Activated CD4-positive, alpha-beta T cell treated with anti-CD3 and anti-CD28 coated beads for 36 hours (primary cell): ENCODE measurements around the gene GP5. TPM values are rescaled to one million over a fixed set of nuclear protein-coding genes. Genes with fewer than 3 reads are reported as not detected.

Experiments used
- ATAC-seq: fragments of 200-7000 bp; cut with Tn5 transposase; one replicate; pipeline ENCODE4 v1.10.0; 2021; ENCODE audit warnings: mild to moderate bottlenecking, moderate library complexity
- CTCF ChIA-PET: fragments of 350-600 bp; sonication (Branson Sonifier 250); formaldehyde crosslinking; loops from one replicate; lab custom pipeline; 2021; ENCODE audit warnings: antibody characterized with exemption; lab: Charles Lee
- POLR2A ChIA-PET: fragments of 350-600 bp; sonication (Branson Sonifier 250); formaldehyde crosslinking; loops from one replicate; lab custom pipeline; 2021; ENCODE audit warnings: antibody characterized with exemption, inconsistent platforms; lab: Charles Lee
- DNase-seq: peaks from one replicate; pipeline ENCODE4 v3.0.0-alpha.2; 2020
- H3K27ac Mint-ChIP-seq: one replicate; pipeline ENCODE4 v1.8.0; 2021; ENCODE audit warnings: mixed read lengths
- H3K27me3 Mint-ChIP-seq: one replicate; pipeline ENCODE4 v1.8.0; 2021; ENCODE audit warnings: mixed read lengths
- H3K36me3 Mint-ChIP-seq: one replicate; pipeline ENCODE4 v1.8.0; 2021; ENCODE audit warnings: low read depth, mixed read lengths
- H3K4me1 Mint-ChIP-seq: one replicate; pipeline ENCODE4 v1.8.0; 2021; ENCODE audit warnings: mixed read lengths
- H3K4me3 Mint-ChIP-seq: one replicate; pipeline ENCODE4 v1.8.0; 2021; ENCODE audit warnings: mild to moderate bottlenecking, moderate library complexity, mixed read lengths
- H3K9me3 Mint-ChIP-seq: one replicate; pipeline ENCODE4 v1.8.0; 2021; ENCODE audit warnings: low read depth, mixed read lengths
- intact Hi-C, 2 experiments: fragments of 100-400 bp; cut with DNase I in 1 of 2; cut with micrococcal nuclease in 1 of 2; formaldehyde crosslinking; loops; one replicate each; pipeline versions ENCODE4 v1.14.2 to v1.15.1; 2022 to 2024; cut with DNase I, micrococcal nuclease
- total RNA-seq, 2 experiments: library from RNA; stranded (reverse); gene quantifications; one replicate each; pipeline ENCODE4 v1.2.3, GENCODE V29; 2021

Gene GP5
- total RNA-seq, 2 experiments from 2014 or later, result 0.37 to 0.39 TPM

GRCh38 chr3:194386648-194387047 lies 12.4 kb downstream of the GP5 start:
- H3K4me1 Mint-ChIP-seq, result no peaks in the 10 kb centered on the region
- H3K36me3 Mint-ChIP-seq, result no peaks in the 10 kb centered on the region
- DNase-seq (no peak), ATAC-seq (no peak)
- POLR2A ChIA-PET, result no interaction called here
- CTCF ChIA-PET, result interaction anchor here (0.8 to 1.2 kb wide), 2 partner anchors 12 to 43 kb away, joined by 3 read pairs; no protein-coding TSS in a partner anchor
- no peaks in the 10 kb centered on the region for H3K27me3 Mint-ChIP-seq
- intact Hi-C loops, result no loop called here
- H3K9me3 Mint-ChIP-seq, result peaks cover 5% of the 10 kb centered on the region
- H3K27ac Mint-ChIP-seq, result no peak overlapping the region
- no peak overlapping the region for H3K4me3 Mint-ChIP-seq

GRCh38 chr3:194386066-194386465 lies 13.0 kb downstream of the GP5 start:
- ChIA-PET CTCF (interaction anchor here (0.7 to 1.2 kb wide), 3 partner anchors 12 to 841 kb away, joined by 3 read pairs; no protein-coding TSS in a partner anchor), POLR2A (interaction anchor here (0.6 kb wide), 1 partner anchor 1014 kb away, joined by 4 read pairs; no protein-coding TSS in a partner anchor)
- Mint-ChIP-seq H3K27me3 (no peaks in the 10 kb centered on the region), H3K27ac (no peak overlapping the region), H3K9me3 (peaks cover 3% of the 10 kb centered on the region), H3K4me3 (no peak overlapping the region), H3K4me1 (no peaks in the 10 kb centered on the region), H3K36me3 (no peaks in the 10 kb centered on the region)
- DNase-seq (no peak), ATAC-seq (no peak)
- intact Hi-C loops, result no loop called here

GRCh38 chr3:194384569-194385001 lies 14.5 kb downstream of the GP5 start:
- CTCF ChIA-PET, result no interaction called here
- intact Hi-C loops, result no loop called here

GRCh38 chr3:194384156-194384555 lies 14.9 kb downstream of the GP5 start:
- ChIA-PET CTCF (no interaction called here), POLR2A (no interaction called here)
- no peaks in the 10 kb centered on the region for H3K27me3 Mint-ChIP-seq
- DNase-seq (no peak), ATAC-seq (no peak)
- H3K9me3 Mint-ChIP-seq, result no peaks in the 10 kb centered on the region
- H3K27ac Mint-ChIP-seq, result no peak overlapping the region
- no peaks in the 10 kb centered on the region for H3K4me1 Mint-ChIP-seq
- intact Hi-C loops, result no loop called here
- H3K36me3 Mint-ChIP-seq, result no peaks in the 10 kb centered on the region
- no peak overlapping the region for H3K4me3 Mint-ChIP-seq

More at GRCh38 chr3:194384569-194385001, 14.5 kb downstream of the GP5 start:
- DNase-seq (no peak), ATAC-seq (no peak)
- POLR2A ChIA-PET, result no interaction called here
- H3K9me3 Mint-ChIP-seq, result no peaks in the 10 kb centered on the region
- no peaks in the 10 kb centered on the region for H3K27me3 Mint-ChIP-seq
- no peaks in the 10 kb centered on the region for H3K36me3 Mint-ChIP-seq
- H3K4me3 Mint-ChIP-seq, result no peak overlapping the region
- no peak overlapping the region for H3K27ac Mint-ChIP-seq
- no peaks in the 10 kb centered on the region for H3K4me1 Mint-ChIP-seq

- Mint-ChIP-seq H3K36me3 (no peaks in the 10 kb centered on the region), H3K27me3 (peaks cover 3% of the 10 kb centered on the region), H3K27ac (no peak overlapping the region), H3K4me1 (no peaks in the 10 kb centered on the region), H3K4me3 (no peak overlapping the region), H3K9me3 (no peaks in the 10 kb centered on the region)
- ATAC-seq (no peak), DNase-seq (no peak)
- ChIA-PET POLR2A (no interaction called here), CTCF (interaction anchor here (0.5 to 1.1 kb wide), 3 partner anchors 12 to 201 kb away, joined by 3 read pairs; no protein-coding TSS in a partner anchor)
- intact Hi-C loops, result no loop called here
Observed at GRCh38 chr3:194383276-194383940, 15.7 kb downstream of the GP5 start.

- ATAC-seq (no peak), DNase-seq (no peak)
- H3K36me3 Mint-ChIP-seq, result no peaks in the 10 kb centered on the region
- no peak overlapping the region for H3K4me3 Mint-ChIP-seq
- no peaks in the 10 kb centered on the region for H3K9me3 Mint-ChIP-seq
- intact Hi-C loops, result no loop called here
- ChIA-PET CTCF (interaction anchor here (0.5 to 1.1 kb wide), 3 partner anchors 12 to 201 kb away, joined by 3 read pairs; no protein-coding TSS in a partner anchor), POLR2A (no interaction called here)
- no peak overlapping the region for H3K27ac Mint-ChIP-seq
- no peaks in the 10 kb centered on the region for H3K4me1 Mint-ChIP-seq
- H3K27me3 Mint-ChIP-seq, result peaks cover 3% of the 10 kb centered on the region
Observed at GRCh38 chr3:194382892-194383223, 16.2 kb downstream of the GP5 start.

GRCh38 chr3:194382196-194382891 lies 16.7 kb downstream of the GP5 start:
- CTCF ChIA-PET, result interaction anchor here (0.5 kb wide), 1 partner anchor 202 kb away, joined by 3 read pairs; no protein-coding TSS in a partner anchor
- intact Hi-C loops, result no loop called here
- Mint-ChIP-seq H3K4me1 (no peaks in the 10 kb centered on the region), H3K36me3 (no peaks in the 10 kb centered on the region), H3K27me3 (peaks cover 3% of the 10 kb centered on the region), H3K9me3 (no peaks in the 10 kb centered on the region), H3K27ac (no peak overlapping the region), H3K4me3 (no peak overlapping the region)
- DNase-seq (no peak), ATAC-seq (no peak)
- POLR2A ChIA-PET, result no interaction called here

GRCh38 chr3:194381460-194381875 lies 17.6 kb downstream of the GP5 start:
- no peak overlapping the region for H3K27ac Mint-ChIP-seq
- DNase-seq (no peak), ATAC-seq (no peak)
- H3K4me3 Mint-ChIP-seq, result no peak overlapping the region
- no peaks in the 10 kb centered on the region for H3K4me1 Mint-ChIP-seq
- H3K27me3 Mint-ChIP-seq, result peaks cover 3% of the 10 kb centered on the region
- intact Hi-C loops, result no loop called here
- no peaks in the 10 kb centered on the region for H3K9me3 Mint-ChIP-seq
- ChIA-PET CTCF (no interaction called here), POLR2A (no interaction called here)
- H3K36me3 Mint-ChIP-seq, result no peaks in the 10 kb centered on the region

- POLR2A ChIA-PET, result no interaction called here
- intact Hi-C loops, result no loop called here
- H3K27ac Mint-ChIP-seq, result no peak overlapping the region
- peaks cover 3% of the 10 kb centered on the region for H3K27me3 Mint-ChIP-seq
- CTCF ChIA-PET, result interaction anchor here (0.7 kb wide), 1 partner anchor 476 kb away, joined by 3 read pairs; no protein-coding TSS in a partner anchor
- no peak for DNase-seq
- ATAC-seq, result no peak
- no peak overlapping the region for H3K4me3 Mint-ChIP-seq
- H3K36me3 Mint-ChIP-seq, result no peaks in the 10 kb centered on the region
- H3K4me1 Mint-ChIP-seq, result no peaks in the 10 kb centered on the region
- no peaks in the 10 kb centered on the region for H3K9me3 Mint-ChIP-seq
Observed at GRCh38 chr3:194380326-194380725, 18.7 kb downstream of the GP5 start.

- POLR2A ChIA-PET, result interaction anchor here (0.6 kb wide), 2 partner anchors 19 to 104 kb away, joined by 3 read pairs; no protein-coding TSS in a partner anchor
- Mint-ChIP-seq H3K27ac (no peak overlapping the region), H3K9me3 (no peaks in the 10 kb centered on the region), H3K4me1 (no peaks in the 10 kb centered on the region), H3K4me3 (no peak overlapping the region), H3K36me3 (no peaks in the 10 kb centered on the region), H3K27me3 (peaks cover 3% of the 10 kb centered on the region)
- ATAC-seq (no peak), DNase-seq (no peak)
- CTCF ChIA-PET, result no interaction called here
- intact Hi-C loops, result no loop called here
Observed at GRCh38 chr3:194379651-194380050, 19.4 kb downstream of the GP5 start.

- no peak for ATAC-seq
- no peaks in the 10 kb centered on the region for H3K4me1 Mint-ChIP-seq
- no peaks in the 10 kb centered on the region for H3K36me3 Mint-ChIP-seq
- POLR2A ChIA-PET, result interaction anchor here (0.6 kb wide), 2 partner anchors 19 to 104 kb away, joined by 3 read pairs; no protein-coding TSS in a partner anchor
- H3K9me3 Mint-ChIP-seq, result no peaks in the 10 kb centered on the region
- no peak overlapping the region for H3K27ac Mint-ChIP-seq
- H3K27me3 Mint-ChIP-seq, result peaks cover 3% of the 10 kb centered on the region
- intact Hi-C loops, result no loop called here
- CTCF ChIA-PET, result no interaction called here
- no peak overlapping the region for H3K4me3 Mint-ChIP-seq
- no peak for DNase-seq
Observed at GRCh38 chr3:194379231-194379630, 19.8 kb downstream of the GP5 start.
